Heart right ventricle (tissue), 16 donors: ENCODE results near the gene PTPRN2. TPM values are rescaled to one million over a fixed set of nuclear protein-coding genes. Genes with fewer than 3 reads are reported as not detected.

ENCODE experiments used
- ATAC-seq, 8 donors: fragments of 200-7000 bp; cut with Tn5 transposase; one replicate each; pipeline ENCODE4 v1.9.1; 2020; ENCODE audit warnings: mild to moderate bottlenecking in 8 of 8, moderate library complexity in 8 of 8, moderate number of reproducible peaks in 1 of 8
- DNase-seq, 2 donors: peaks; one replicate each; pipeline ENCODE4 v3.0.0-alpha.2; 2020
- H3K27ac ChIP-seq, 10 donors: fragments of 200-600 bp; sonication (generic) in 2 of 10; one replicate each; pipeline versions ENCODE4 v1.5.0 to v1.8.0; 2020 to 2022; ENCODE audit warnings: mild to moderate bottlenecking in 3 of 10
- H3K27me3 ChIP-seq, 7 donors: fragments of 200-600 bp; one replicate each; pipeline ENCODE4 v1.8.0; 2021 to 2022; ENCODE audit warnings: mild to moderate bottlenecking in 2 of 7
- H3K36me3 ChIP-seq, 9 donors: fragments of 200-600 bp; sonication (generic) in 1 of 9; one replicate each; pipeline versions ENCODE4 v1.5.0 to v1.8.0; 2020 to 2022; ENCODE audit warnings: mild to moderate bottlenecking in 2 of 9
- H3K4me1 ChIP-seq, 9 donors: fragments of 200-600 bp; sonication (generic) in 1 of 9; one replicate each; pipeline versions ENCODE4 v1.5.0 to v1.8.0; 2020 to 2022; ENCODE audit warnings: mild to moderate bottlenecking in 4 of 9
- H3K4me3 ChIP-seq, 10 donors: fragments of 200-600 bp; sonication (generic) in 2 of 10; one replicate each; pipeline versions ENCODE4 v1.5.0 to v1.8.0; 2020 to 2022; ENCODE audit warnings: mild to moderate bottlenecking in 7 of 10, moderate library complexity in 2 of 10
- H3K9me3 ChIP-seq, 11 donors: fragments of 200-600 bp in 10 of 11; sonication (generic) in 2 of 11; one replicate each; pipeline versions ENCODE4 v1.5.0 to v1.8.0; 2013 to 2022; ENCODE audit warnings: mild to moderate bottlenecking in 2 of 11, control low read depth in 1 of 11, moderate library complexity in 1 of 11
- CTCF ChIP-seq, 9 donors: fragments of 200-600 bp; sonication (generic) in 2 of 9; IDR thresholded peaks; one replicate each; pipeline versions ENCODE4 v1.5.0 to v1.8.0; 2021 to 2022; ENCODE audit warnings: antibody characterized with exemption in 9 of 9, mild to moderate bottlenecking in 5 of 9, moderate library complexity in 1 of 9
- WGBS, 2 donors: extraction: QIAGEN DNeasy Blood & Tissue Kit; methylation state at CpG; one replicate each; pipeline ENCODE4 v1.1.7; 2013; ENCODE audit warnings: inconsistent platforms in 1 of 2; 5-methylcytosine and 5-hydroxymethylcytosine counted together
- intact Hi-C, 10 donors: fragments of 100-400 bp; cut with DNase I; formaldehyde crosslinking; loops; one replicate each; pipeline versions ENCODE4 v1.11.1 to v1.14.2; 2022
- polyA plus RNA-seq, 2 donors: library from polyadenylated mRNA; stranded (reverse); fragments of 200-250 nt; gene quantifications; one replicate each; pipeline ENCODE4 v1.2.3, GENCODE V29; 2013
- total RNA-seq, 10 donors: library from RNA; stranded (reverse); fragmentation: NEBNext Ultra II Directional in 3 of 10; extraction: Animal tissue kit (Norgen Biotek cat#: 25700) in 3 of 10; gene quantifications; one replicate each; pipeline versions ENCODE4 v1.2.1 to v1.2.4, GENCODE V29; 2021 to 2023
- donor health status: Arrhythmogenic right ventricular cardiomyopathy.
- donor health status: ischemic (EF 13 %, LVEDD 7.1; RV severe dilation, severe dysfunction).
- donor health status: healthy with polysubstance abuse.
- donor health status: DM: no; HTN: yes; CAD: no.
- donor health status: DM: no; HTN: no; CAD: no.
- donor health status: ischemic (EF 25% LVEDD 6.9; RV normal size, moderate dysfunction).
- donor health status: ischemic (EF 25% LVEDD 5.7; RV mildly dilated, moderate dysfunction).
- donor health status: healthy.
- donor health status: DM: yes; HTN: yes; CAD: no.
- donor health status: Ischemic cardiomyopathy.
- donor health status: ischemic (EF 35%, LVEDD 5.7; RV mildly dilated, moderate dysfunction).
- donor health status: nonischemic (EF 11% LVEDD 7.7; RV severe dilation, severe dysfunction).
- donor health status: DM: yes; HTN: yes; CAD: no.
- donor health status: PGD.
- donor health status: ischemic (EF 29% LVEDD 5.4; RV normal size, mild dysfunction).
- donor health status: nonischemic (EF 23%, LVEDD 6.1; RV moderate dilation, normal function).

PTPRN2 gene
- total and polyA plus RNA-seq, 12 donors = 0.82 to 1.8 (median 1.3) TPM

DNA sequence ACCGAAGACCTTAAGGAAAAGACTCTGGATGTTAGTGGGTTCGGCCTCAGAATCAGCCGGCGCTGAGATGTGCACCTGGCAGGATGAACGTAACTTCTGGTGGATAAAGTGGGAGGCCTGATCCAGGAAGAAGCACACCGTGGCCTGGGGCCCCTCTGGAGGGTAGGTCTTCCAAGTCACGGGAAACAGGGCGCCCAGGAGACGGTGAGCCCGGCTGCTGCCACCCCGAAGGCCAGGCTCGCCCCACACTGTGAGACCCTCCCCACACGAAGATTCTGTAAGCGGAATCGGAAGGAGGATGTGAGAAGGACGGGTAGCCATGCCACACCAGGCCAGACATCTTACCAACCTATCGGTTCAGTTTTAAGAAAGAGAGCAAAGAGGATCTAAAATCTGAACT, 971.8 kb downstream of the PTPRN2 start:
- no peak for TF ChIP-seq CTCF (IDR thresholded peaks at IDR 0.05)
- Histone ChIP-seq H3K9me3 (no peaks in the 10 kb centered on the region), H3K27me3 (peaks cover 5 to 33% (median 26%) of the 10 kb centered on the region in 7 donors), H3K4me1 (peaks cover 0 to 28% (median 8%) of the 10 kb centered on the region in 9 donors), H3K4me3 (no peak overlapping the region), H3K36me3 (no peaks in the 10 kb centered on the region), H3K27ac (peak overlapping the region in 5 of 10 donors; percentile 39 to 62 (median 60))
- 88 to 90% methylated on average over 17 of the region's 17 CpGs for WGBS, 2 donors
- DNase-seq = no peak
- intact Hi-C loops = no loop called here
- no peak for ATAC-seq

DNA sequence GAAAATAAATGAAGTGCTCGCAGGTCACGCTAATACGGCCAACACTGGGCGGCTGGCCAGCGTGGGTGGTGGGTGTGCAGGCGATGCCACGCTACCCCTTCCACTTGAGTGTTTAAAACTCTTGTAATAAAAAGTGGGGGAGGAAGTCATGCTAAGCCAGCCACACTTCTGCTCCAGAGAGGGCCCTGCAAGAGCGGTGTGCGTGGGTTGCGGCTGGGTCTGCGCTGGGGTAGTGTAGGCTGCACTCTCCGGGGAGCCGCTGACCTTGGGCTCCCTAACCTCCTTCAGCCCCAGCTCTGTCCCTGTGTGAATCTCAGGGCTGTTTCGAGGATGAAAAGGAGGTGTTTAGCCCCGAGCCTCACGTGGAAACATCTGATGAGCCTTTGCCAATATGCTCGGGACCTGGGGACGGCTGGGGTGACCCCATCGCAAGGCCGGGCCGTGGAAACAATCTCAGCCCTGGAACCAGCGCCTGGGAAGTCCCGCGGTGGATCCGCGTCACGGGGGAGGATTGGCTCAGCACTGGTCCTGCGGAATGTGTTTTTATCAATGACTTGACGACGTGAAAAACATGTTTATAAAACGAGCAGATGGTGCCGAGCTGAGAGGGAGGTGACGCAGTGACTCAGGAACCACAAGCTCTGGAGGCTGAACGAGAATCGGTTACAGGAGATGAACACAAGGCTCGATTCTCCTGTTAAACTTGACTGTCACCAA, 972.4 kb downstream of the PTPRN2 start:
- TF ChIP-seq CTCF (IDR thresholded peaks at IDR 0.05) = no peak
- Histone ChIP-seq H3K4me3 (no peak overlapping the region), H3K9me3 (no peaks in the 10 kb centered on the region), H3K36me3 (no peaks in the 10 kb centered on the region), H3K4me1 (peaks cover 0 to 28% (median 8%) of the 10 kb centered on the region in 9 donors), H3K27me3 (peaks cover 5 to 37% (median 26%) of the 10 kb centered on the region in 7 donors), H3K27ac (peak overlapping the region in 6 of 10 donors; percentile 22 to 62 (median 46))
- peak; percentile 38 to 47 for DNase-seq
- WGBS, 2 donors = 64 to 70% methylated on average over 36 of the region's 36 CpGs
- ATAC-seq = peak in 7 of 8 donors; percentile 52 to 82 (median 71)
- intact Hi-C loops = no loop called here

- peaks cover 0 to 28% (median 8%) of the 10 kb centered on the region in 9 donors for H3K4me1 ChIP-seq
- intact Hi-C loops = no loop called here
- no peaks in the 10 kb centered on the region for H3K9me3 ChIP-seq
- 85 to 86% methylated on average over 12 of the region's 12 CpGs for WGBS, 2 donors
- ATAC-seq (no peak), DNase-seq (no peak)
- H3K36me3 ChIP-seq = no peaks in the 10 kb centered on the region
- no peak for TF ChIP-seq CTCF (IDR thresholded peaks at IDR 0.05)
- H3K4me3 ChIP-seq = no peak overlapping the region
- peaks cover 5 to 38% (median 26%) of the 10 kb centered on the region in 7 donors for H3K27me3 ChIP-seq
- H3K27ac ChIP-seq = peak overlapping the region in 1 of 10 donors; percentile 61
Observed at GRCh38 chr7:157614457-157615020, 973.1 kb downstream of the PTPRN2 start.

DNA sequence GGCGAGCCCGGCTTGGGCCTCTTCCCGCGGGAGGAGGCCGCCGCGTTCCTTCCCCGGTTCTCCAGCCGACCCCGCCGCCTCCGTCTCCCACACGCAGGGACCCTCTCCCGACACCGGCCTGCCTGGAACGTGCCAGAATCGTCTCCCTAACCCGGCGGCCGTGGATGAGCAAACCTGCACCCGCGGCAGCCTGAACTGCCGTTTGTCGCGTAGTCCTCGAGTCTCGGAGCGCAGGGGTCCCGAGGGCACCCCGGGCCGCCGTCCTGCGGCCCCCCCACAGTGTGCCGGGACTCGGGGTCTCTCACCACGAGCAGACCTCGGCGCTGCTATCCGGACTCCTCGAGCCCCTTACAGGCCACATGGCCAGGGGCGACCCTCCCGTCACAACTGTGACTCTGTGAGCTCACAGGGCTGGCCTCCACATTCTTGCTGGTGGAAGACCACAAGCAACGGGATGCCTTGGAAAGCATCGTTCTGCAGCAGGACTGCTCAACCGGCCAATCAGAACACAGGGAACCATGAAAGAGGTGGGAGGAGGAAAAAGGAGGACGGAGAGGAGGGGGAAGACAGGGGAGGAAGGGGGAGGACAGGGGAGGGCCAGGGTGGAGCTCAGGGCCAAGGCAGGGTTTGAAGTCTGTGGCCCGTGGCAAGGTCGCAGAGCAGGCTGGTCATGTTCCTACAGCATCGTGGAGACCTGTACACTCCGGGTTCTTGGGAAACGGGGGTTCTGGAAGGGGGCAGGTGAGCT, 973.9 kb downstream of the PTPRN2 start:
- Histone ChIP-seq H3K4me3 (peak overlapping the region; percentile 11 to 63 (median 49)), H3K27me3 (peaks cover 5 to 38% (median 26%) of the 10 kb centered on the region in 7 donors), H3K4me1 (peaks cover 0 to 28% (median 8%) of the 10 kb centered on the region in 9 donors), H3K27ac (peak overlapping the region in 1 of 10 donors; percentile 64), H3K9me3 (no peaks in the 10 kb centered on the region), H3K36me3 (no peaks in the 10 kb centered on the region)
- peak in 1 of 8 donors; percentile 17 for ATAC-seq
- intact Hi-C loops = no loop called here
- WGBS, 2 donors = 40 to 53% methylated on average over 51 of the region's 51 CpGs
- no peak for TF ChIP-seq CTCF (IDR thresholded peaks at IDR 0.05)
- no peak for DNase-seq
